Left hindlimb (tissue), 1 donor: Measurements from ENCODE around the gene RFX4.
"Not testable (repeated sequence)": the region's sequence is repeated elsewhere in the genome, so short reads cannot be mapped to it uniquely, and the experiment has no call there.

Experiments
- DNase-seq: peaks from one replicate; pipeline ENCODE4 v3.0.0-alpha.2; 2018

The RFX4 gene

GRCh38 chr12:106692896-106693820 is 110.4 kb downstream of the RFX4 start:
- no peak for DNase-seq

- DNase-seq: no peak
These were observed 113.3 kb downstream of the RFX4 start for GRCh38 chr12:106696071-106696470.

GRCh38 chr12:106696681-106697417 is 114.0 kb downstream of the RFX4 start:
- DNase-seq: no peak

GRCh38 chr12:106704081-106704480 is 121.3 kb downstream of the RFX4 start:
- no peak for DNase-seq

- DNase-seq: no peak
These were observed 123.2 kb downstream of the RFX4 start for GRCh38 chr12:106705971-106706370.

- DNase-seq: no peak
These were observed 126.3 kb downstream of the RFX4 start for GRCh38 chr12:106709068-106709511.

- no peak for DNase-seq
These were observed 127.5 kb downstream of the RFX4 start for GRCh38 chr12:106710143-106710893.

GRCh38 chr12:106711316-106711715 is 128.5 kb downstream of the RFX4 start:
- DNase-seq: no peak

GRCh38 chr12:106712768-106713167 is 130.0 kb downstream of the RFX4 start:
- DNase-seq: no peak

- no peak for DNase-seq
These were observed 132.1 kb downstream of the RFX4 start for GRCh38 chr12:106714926-106715325.

GRCh38 chr12:106715582-106715981 is 132.8 kb downstream of the RFX4 start:
- DNase-seq: no peak

GRCh38 chr12:106717673-106718072 is 134.9 kb downstream of the RFX4 start:
- no peak for DNase-seq

- DNase-seq: no peak
These were observed 137.1 kb downstream of the RFX4 start for GRCh38 chr12:106719879-106720278.

- no peak for DNase-seq
These were observed 137.9 kb downstream of the RFX4 start for GRCh38 chr12:106720696-106721095.

GRCh38 chr12:106721915-106722314 is 139.1 kb downstream of the RFX4 start:
- DNase-seq: no peak

GRCh38 chr12:106722837-106723236 is 140.0 kb downstream of the RFX4 start:
- DNase-seq: no peak

- no peak for DNase-seq
These were observed 140.6 kb downstream of the RFX4 start for GRCh38 chr12:106723416-106723815.

GRCh38 chr12:106724116-106724515 is 141.3 kb downstream of the RFX4 start:
- no peak for DNase-seq

GRCh38 chr12:106724934-106725333 is 142.1 kb downstream of the RFX4 start:
- DNase-seq: no peak

GRCh38 chr12:106726603-106727202 is 143.9 kb downstream of the RFX4 start:
- DNase-seq: not testable (repeated sequence)

- no peak for DNase-seq
These were observed 146.8 kb downstream of the RFX4 start for GRCh38 chr12:106729611-106730010.

GRCh38 chr12:106732890-106733289 is 150.1 kb downstream of the RFX4 start:
- DNase-seq: no peak

GRCh38 chr12:106733660-106734059 is 150.9 kb downstream of the RFX4 start:
- DNase-seq: no peak
